Measurements from ENCODE around the gene OMA1.

OMA1 gene

DNA sequence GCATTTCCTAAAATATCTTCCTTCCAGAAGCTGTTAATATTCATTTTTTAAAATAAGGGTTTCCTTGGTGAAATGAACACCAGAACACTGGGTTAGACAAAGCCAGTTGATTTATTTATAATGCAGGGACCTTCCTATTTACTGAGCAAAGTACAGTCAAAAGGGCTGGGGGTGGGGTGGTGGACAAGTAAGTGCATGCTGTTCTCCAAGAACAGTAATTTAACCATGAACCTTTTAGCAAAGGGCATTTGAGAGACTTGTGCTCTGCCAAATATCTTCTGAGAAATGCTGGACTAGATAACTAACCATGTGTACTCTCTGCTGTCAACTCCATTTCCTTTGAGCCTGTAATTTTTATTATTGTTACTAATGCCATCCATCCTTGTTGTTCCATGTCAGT is 100.2 kb downstream of the OMA1 start:
- no peaks in the 10 kb centered on the region for H3K27me3 ChIP-seq (ENCODE audit: insufficient read depth, low read length, poor library complexity, severe bottlenecking)
- H2AFZ ChIP-seq (ENCODE audit: low read length), result no peak overlapping the region
- H3K4me1 ChIP-seq (ENCODE audit: insufficient read depth, low read length, poor library complexity, severe bottlenecking), result no peaks in the 10 kb centered on the region
- no peaks in the 10 kb centered on the region for H3F3A ChIP-seq (ENCODE audit: low read depth)
- no peaks in the 10 kb centered on the region for H3K79me2 ChIP-seq (ENCODE audit: insufficient read depth, low read length)
- H3K9me3 ChIP-seq (ENCODE audit: insufficient read depth, low read depth, low read length), result no peaks in the 10 kb centered on the region
- no peak overlapping the region for H3K4me3 ChIP-seq (ENCODE audit: low read length, poor library complexity, severe bottlenecking)
- no peak overlapping the region for H3K9ac ChIP-seq (ENCODE audit: low read depth, low read length, poor library complexity, severe bottlenecking)
- no peaks in the 10 kb centered on the region for H3K36me3 ChIP-seq (ENCODE audit: insufficient read depth, low read length)
- TF ChIP-seq, protein P1, sequence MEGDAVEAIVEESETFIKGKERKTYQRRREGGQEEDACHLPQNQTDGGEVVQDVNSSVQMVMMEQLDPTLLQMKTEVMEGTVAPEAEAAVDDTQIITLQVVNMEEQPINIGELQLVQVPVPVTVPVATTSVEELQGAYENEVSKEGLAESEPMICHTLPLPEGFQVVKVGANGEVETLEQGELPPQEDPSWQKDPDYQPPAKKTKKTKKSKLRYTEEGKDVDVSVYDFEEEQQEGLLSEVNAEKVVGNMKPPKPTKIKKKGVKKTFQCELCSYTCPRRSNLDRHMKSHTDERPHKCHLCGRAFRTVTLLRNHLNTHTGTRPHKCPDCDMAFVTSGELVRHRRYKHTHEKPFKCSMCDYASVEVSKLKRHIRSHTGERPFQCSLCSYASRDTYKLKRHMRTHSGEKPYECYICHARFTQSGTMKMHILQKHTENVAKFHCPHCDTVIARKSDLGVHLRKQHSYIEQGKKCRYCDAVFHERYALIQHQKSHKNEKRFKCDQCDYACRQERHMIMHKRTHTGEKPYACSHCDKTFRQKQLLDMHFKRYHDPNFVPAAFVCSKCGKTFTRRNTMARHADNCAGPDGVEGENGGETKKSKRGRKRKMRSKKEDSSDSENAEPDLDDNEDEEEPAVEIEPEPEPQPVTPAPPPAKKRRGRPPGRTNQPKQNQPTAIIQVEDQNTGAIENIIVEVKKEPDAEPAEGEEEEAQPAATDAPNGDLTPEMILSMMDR (conservative IDR thresholded peaks at IDR 0.05; ENCODE audit: low read length), result no peak
- no peak for TF ChIP-seq EZH2phosphoT487 (IDR thresholded peaks at IDR 0.05; ENCODE audit: borderline replicate concordance)
- H4K20me1 ChIP-seq (ENCODE audit: insufficient read depth, low read length, poor library complexity, severe bottlenecking), result no peaks in the 10 kb centered on the region
- no peak overlapping the region for H3K4me2 ChIP-seq (ENCODE audit: low read depth, low read length, poor library complexity, severe bottlenecking)
- H3K9me2 ChIP-seq (replicated peaks; ENCODE audit: low read depth, low read length), result no peaks in the 10 kb centered on the region

DNA sequence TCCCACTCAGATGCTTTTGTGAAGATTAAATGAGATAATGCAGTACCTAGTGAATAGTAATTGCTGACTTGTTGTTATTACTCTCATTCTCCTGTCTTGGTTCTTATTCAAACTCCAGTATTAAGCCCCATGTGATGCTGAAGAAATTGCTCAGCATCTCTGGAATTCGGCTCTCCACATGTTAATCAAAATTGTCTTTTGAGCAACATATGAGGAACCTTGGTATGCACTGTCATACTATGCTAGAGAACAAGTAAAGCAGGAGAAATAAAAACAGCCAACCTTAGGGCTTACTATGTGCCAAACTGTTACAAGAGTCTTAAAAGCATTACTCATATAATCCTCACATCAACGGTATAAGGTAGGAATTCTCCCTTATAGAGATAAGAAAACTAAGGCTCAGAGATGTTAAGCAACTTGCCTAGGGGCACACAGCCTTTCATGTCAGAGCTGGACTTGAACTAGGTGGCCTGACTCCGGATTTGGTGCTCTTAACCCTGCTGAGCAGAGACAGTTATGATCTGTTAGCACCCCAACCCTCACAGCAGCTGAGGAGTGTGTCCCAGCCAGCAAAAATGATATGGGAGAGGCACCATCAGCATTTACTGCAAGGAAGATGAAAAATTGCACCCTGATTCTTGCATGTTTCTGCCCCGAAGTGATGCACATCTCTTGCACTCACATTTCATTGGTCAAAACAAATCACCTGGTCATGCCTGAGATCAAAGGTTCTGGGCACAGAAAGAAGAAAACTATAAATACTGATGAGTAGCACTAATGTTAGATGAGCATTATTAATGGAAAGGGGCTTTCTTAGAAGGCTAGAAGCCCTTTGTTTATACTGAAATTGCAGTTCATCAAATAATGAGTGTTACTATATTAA is 102.3 kb downstream of the OMA1 start:
- no peaks in the 10 kb centered on the region for H4K20me1 ChIP-seq (ENCODE audit: insufficient read depth, low read length, poor library complexity, severe bottlenecking)
- H3K4me2 ChIP-seq (ENCODE audit: low read depth, low read length, poor library complexity, severe bottlenecking), result no peak overlapping the region

DNA sequence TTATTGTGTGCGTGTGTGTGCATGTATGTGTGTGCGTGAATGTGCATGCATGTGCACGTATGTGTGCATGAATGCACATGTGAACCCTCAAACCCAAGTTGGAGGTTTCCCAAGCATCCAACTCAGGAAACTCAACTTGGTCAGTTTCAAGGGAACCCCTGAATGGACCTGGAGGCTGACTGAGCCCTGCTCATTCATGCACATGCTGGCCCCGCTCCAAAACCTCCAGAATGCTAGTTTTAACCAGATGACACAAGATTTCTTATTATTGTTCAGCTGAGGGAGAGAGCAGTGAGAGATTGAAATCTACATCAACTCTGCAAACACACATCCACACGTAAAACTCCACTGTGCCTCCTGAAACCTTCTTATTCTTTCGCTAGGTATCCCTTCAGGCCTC is 104.4 kb downstream of the OMA1 start:
- Histone ChIP-seq H3K4me3 (ENCODE audit: low read length, poor library complexity, severe bottlenecking) (no peak overlapping the region), H3K79me2 (ENCODE audit: insufficient read depth, low read length) (no peaks in the 10 kb centered on the region), H3F3A (ENCODE audit: low read depth) (no peaks in the 10 kb centered on the region), H3K9me3 (ENCODE audit: insufficient read depth, low read depth, low read length) (no peaks in the 10 kb centered on the region), H3K27me3 (ENCODE audit: insufficient read depth, low read length, poor library complexity, severe bottlenecking) (no peaks in the 10 kb centered on the region), H3K9ac (ENCODE audit: low read depth, low read length, poor library complexity, severe bottlenecking) (no peak overlapping the region), H3K4me1 (ENCODE audit: insufficient read depth, low read length, poor library complexity, severe bottlenecking) (no peaks in the 10 kb centered on the region), H4K20me1 (ENCODE audit: insufficient read depth, low read length, poor library complexity, severe bottlenecking) (no peaks in the 10 kb centered on the region), H3K36me3 (ENCODE audit: insufficient read depth, low read length) (no peaks in the 10 kb centered on the region), H3K9me2 (replicated peaks; ENCODE audit: low read depth, low read length) (no peaks in the 10 kb centered on the region), H2AFZ (ENCODE audit: low read length) (no peak overlapping the region), H3K4me2 (ENCODE audit: low read depth, low read length, poor library complexity, severe bottlenecking) (no peak overlapping the region)
- TF ChIP-seq, protein P1 (conservative IDR thresholded peaks at IDR 0.05; ENCODE audit: low read length), result no peak

More for the DNA sequence above, 102.3 kb downstream of the OMA1 start:
- no peaks in the 10 kb centered on the region for H3K36me3 ChIP-seq (ENCODE audit: insufficient read depth, low read length)
- no peak overlapping the region for H3K4me3 ChIP-seq (ENCODE audit: low read length, poor library complexity, severe bottlenecking)
- H3F3A ChIP-seq (ENCODE audit: low read depth), result no peaks in the 10 kb centered on the region
- H3K4me1 ChIP-seq (ENCODE audit: insufficient read depth, low read length, poor library complexity, severe bottlenecking), result no peaks in the 10 kb centered on the region
- no peak overlapping the region for H3K9ac ChIP-seq (ENCODE audit: low read depth, low read length, poor library complexity, severe bottlenecking)
- no peak overlapping the region for H2AFZ ChIP-seq (ENCODE audit: low read length)
- no peaks in the 10 kb centered on the region for H3K79me2 ChIP-seq (ENCODE audit: insufficient read depth, low read length)
- no peaks in the 10 kb centered on the region for H3K9me3 ChIP-seq (ENCODE audit: insufficient read depth, low read depth, low read length)
- no peaks in the 10 kb centered on the region for H3K27me3 ChIP-seq (ENCODE audit: insufficient read depth, low read length, poor library complexity, severe bottlenecking)
- TF ChIP-seq, protein P1 (conservative IDR thresholded peaks at IDR 0.05; ENCODE audit: low read length), result no peak
- no peak for TF ChIP-seq EZH2phosphoT487 (IDR thresholded peaks at IDR 0.05; ENCODE audit: borderline replicate concordance)
- no peaks in the 10 kb centered on the region for H3K9me2 ChIP-seq (replicated peaks; ENCODE audit: low read depth, low read length)
